Stimulated activated CD4-positive, alpha-beta T cell treated with anti-CD3 and anti-CD28 coated beads, Interleukin-2, amount 100 ng/mL, for 48 hours (primary cell): Measurements from ENCODE around the gene TCEA2.

Experiments
- DNase-seq, 2 donors: peaks; one replicate each; pipeline ENCODE4 v3.0.0-alpha.2; 2020

The TCEA2 gene

GRCh38 chr20:64067733-64068307 lies 4.8 kb downstream of the TCEA2 start:
- DNase-seq: no peak

GRCh38 chr20:64068386-64069208 lies 5.6 kb downstream of the TCEA2 start:
- DNase-seq: no peak

- DNase-seq: no peak
These were observed 6.2 kb downstream of the TCEA2 start for GRCh38 chr20:64069209-64069613.

GRCh38 chr20:64069614-64070243 lies 6.7 kb downstream of the TCEA2 start:
- DNase-seq: no peak

- DNase-seq: no peak
These were observed 7.4 kb downstream of the TCEA2 start for GRCh38 chr20:64070244-64070993.

- DNase-seq: no peak
These were observed 8.6 kb downstream of the TCEA2 start for GRCh38 chr20:64071341-64072332.

- no peak for DNase-seq
These were observed 9.6 kb downstream of the TCEA2 start for GRCh38 chr20:64072498-64073063.

GRCh38 chr20:64073476-64074183 lies 10.6 kb downstream of the TCEA2 start:
- no peak for DNase-seq

GRCh38 chr20:64074184-64074789 lies 11.3 kb downstream of the TCEA2 start:
- no peak for DNase-seq

GRCh38 chr20:64074963-64075362 lies 12.0 kb downstream of the TCEA2 start:
- no peak for DNase-seq

- DNase-seq: no peak
These were observed 12.6 kb downstream of the TCEA2 start for GRCh38 chr20:64075556-64075955.

- no peak for DNase-seq
These were observed 13.3 kb downstream of the TCEA2 start for GRCh38 chr20:64076061-64076997.

- no peak for DNase-seq
These were observed 14.1 kb downstream of the TCEA2 start for GRCh38 chr20:64077094-64077493.

GRCh38 chr20:64077541-64077875 lies 14.5 kb downstream of the TCEA2 start:
- DNase-seq: no peak

GRCh38 chr20:64077876-64078551 lies 15.0 kb downstream of the TCEA2 start:
- DNase-seq: no peak

GRCh38 chr20:64078934-64079272 lies 15.9 kb downstream of the TCEA2 start:
- DNase-seq: no peak

- DNase-seq: peak; percentile 62 to 66
These were observed 16.4 kb downstream of the TCEA2 start, which contains the start of gene RGS19 for GRCh38 chr20:64079273-64080012. TSS of gene RGS19 (minus strand) at chr20:64079518. CDS start at chr20:64076886, 2,632 bp downstream.
